Breast epithelium (tissue), 3 donors: ENCODE measurements around the gene SLC7A7.

Experiments used
- POLR2A ChIP-seq: fragments of 450-650 bp; IDR thresholded peaks from one replicate; pipeline ENCODE4 v1.6.1; 2016; ENCODE audit warnings: antibody characterized with exemption, mild to moderate bottlenecking, moderate library complexity
- POLR2AphosphoS5 ChIP-seq, 3 donors: sonication (generic); formaldehyde crosslinking; IDR thresholded peaks; one replicate each; pipeline ENCODE4 v1.6.1; 2017; ENCODE audit warnings: antibody characterized with exemption in 3 of 3
- TF ChIP-seq, protein P1 (sequence below), 3 donors: fragments of 450-650 bp; IDR thresholded peaks; one replicate each; pipeline ENCODE4 v1.5.1; 2016 to 2017; ENCODE audit warnings: antibody characterized with exemption in 3 of 3, mild to moderate bottlenecking in 3 of 3, moderate library complexity in 3 of 3

DNA sequence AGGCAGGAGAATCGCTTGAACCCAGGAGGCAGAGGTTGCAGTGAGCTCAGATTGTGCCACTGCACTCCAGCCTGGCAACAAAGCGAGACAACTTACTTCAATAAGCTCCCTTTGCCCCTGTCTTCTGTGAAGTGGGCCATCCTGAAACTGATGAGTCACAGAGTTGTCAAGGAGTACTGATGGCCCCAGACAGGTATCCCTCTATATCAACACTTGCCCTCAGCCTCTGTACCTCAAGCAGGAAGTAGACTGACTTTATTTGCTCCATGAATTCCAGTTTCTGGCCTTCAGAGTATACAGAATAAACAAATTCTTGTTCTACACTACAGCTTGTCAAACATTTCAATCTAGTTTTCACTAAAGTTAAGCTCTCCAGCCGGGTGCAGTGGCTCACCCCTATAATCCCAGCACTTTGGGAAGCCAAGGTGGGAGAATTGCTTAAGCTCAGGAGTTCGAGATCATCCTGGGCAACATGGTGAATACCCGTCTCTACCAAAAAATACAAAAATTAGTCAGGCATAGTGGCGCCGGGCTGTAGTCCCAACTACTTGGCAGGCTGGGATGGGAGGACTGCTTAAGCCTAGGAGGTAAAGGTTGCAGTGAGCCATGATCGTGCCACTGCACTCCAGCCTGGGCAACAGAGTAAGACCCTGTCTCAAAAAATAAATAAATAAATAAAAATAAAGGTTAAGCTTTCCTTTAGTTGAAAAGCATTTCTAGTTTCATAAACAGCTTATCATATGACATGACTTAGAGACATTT is 39.9 kb upstream of the SLC7A7 start:
- TF ChIP-seq POLR2A (no peak), POLR2AphosphoS5 (IDR thresholded peaks at IDR 0.05) (no peak)
- TF ChIP-seq, protein P1, sequence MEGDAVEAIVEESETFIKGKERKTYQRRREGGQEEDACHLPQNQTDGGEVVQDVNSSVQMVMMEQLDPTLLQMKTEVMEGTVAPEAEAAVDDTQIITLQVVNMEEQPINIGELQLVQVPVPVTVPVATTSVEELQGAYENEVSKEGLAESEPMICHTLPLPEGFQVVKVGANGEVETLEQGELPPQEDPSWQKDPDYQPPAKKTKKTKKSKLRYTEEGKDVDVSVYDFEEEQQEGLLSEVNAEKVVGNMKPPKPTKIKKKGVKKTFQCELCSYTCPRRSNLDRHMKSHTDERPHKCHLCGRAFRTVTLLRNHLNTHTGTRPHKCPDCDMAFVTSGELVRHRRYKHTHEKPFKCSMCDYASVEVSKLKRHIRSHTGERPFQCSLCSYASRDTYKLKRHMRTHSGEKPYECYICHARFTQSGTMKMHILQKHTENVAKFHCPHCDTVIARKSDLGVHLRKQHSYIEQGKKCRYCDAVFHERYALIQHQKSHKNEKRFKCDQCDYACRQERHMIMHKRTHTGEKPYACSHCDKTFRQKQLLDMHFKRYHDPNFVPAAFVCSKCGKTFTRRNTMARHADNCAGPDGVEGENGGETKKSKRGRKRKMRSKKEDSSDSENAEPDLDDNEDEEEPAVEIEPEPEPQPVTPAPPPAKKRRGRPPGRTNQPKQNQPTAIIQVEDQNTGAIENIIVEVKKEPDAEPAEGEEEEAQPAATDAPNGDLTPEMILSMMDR (IDR thresholded peaks at IDR 0.05): no peak
